Thyroid gland (tissue), 4 donors: ENCODE data around the gene SLC6A7. TPM values are rescaled to one million over a fixed set of nuclear protein-coding genes. Genes with fewer than 3 reads are reported as not detected.
A peak's percentile ranks its signal among the peaks of the same experiment; 100 is the strongest.

ENCODE experiments used
- DNase-seq, 2 donors: peaks; one replicate each; pipeline ENCODE4 v3.0.0-alpha.2; 2019
- H3K27ac ChIP-seq, 3 donors: fragments of 200-600 bp; sonication (generic); 1 replicate in 2 of 3; 2 replicates in 1 of 3; pipeline ENCODE4 v1.5.1; 2016 to 2019; ENCODE audit warnings: mild to moderate bottlenecking in 1 of 3, moderate library complexity in 1 of 3
- H3K27me3 ChIP-seq: fragments of 200-600 bp; sonication (generic); one replicate; pipeline ENCODE4 v1.5.1; 2019
- H3K36me3 ChIP-seq, 2 donors: fragments of 200-600 bp; sonication (generic); one replicate each; pipeline ENCODE4 v1.5.1; 2016 to 2019
- H3K4me1 ChIP-seq, 2 donors: fragments of 200-600 bp; sonication (generic); one replicate each; pipeline ENCODE4 v1.5.1; 2017 to 2019
- H3K4me3 ChIP-seq, 3 donors: fragments of 200-600 bp; sonication (generic); replicated peaks in 1 of 3; 1 replicate in 2 of 3; 2 replicates in 1 of 3; pipeline ENCODE4 v1.5.1; 2016; ENCODE audit warnings: mild to moderate bottlenecking in 1 of 3
- H3K9me3 ChIP-seq: fragments of 200-600 bp; sonication (generic); one replicate; pipeline ENCODE4 v1.5.1; 2017
- CTCF ChIP-seq, 6 experiments: fragments of 200-600 bp in 3 of 6; fragments of 450-650 bp in 3 of 6; sonication (generic) in 3 of 6; IDR thresholded peaks; one replicate each; pipeline ENCODE4 v1.5.1; 2016 to 2019; ENCODE audit warnings: antibody characterized with exemption in 6 of 6, mild to moderate bottlenecking in 2 of 6, inconsistent platforms in 1 of 6, moderate library complexity in 1 of 6
- POLR2A ChIP-seq, 2 donors: fragments of 450-650 bp; IDR thresholded peaks; one replicate each; pipeline ENCODE4 v1.6.1; 2017; ENCODE audit warnings: antibody characterized with exemption in 2 of 2, mild to moderate bottlenecking in 2 of 2, moderate library complexity in 1 of 2
- WGBS, 2 donors: methylation state at CpG; one replicate each; pipeline ENCODE4 v1.1.5; 2017; 5-methylcytosine and 5-hydroxymethylcytosine counted together
- intact Hi-C: fragments of 100-400 bp; cut with DNase I; formaldehyde crosslinking; loops from one replicate; pipeline ENCODE4 v1.15.1; 2023
- total RNA-seq, 4 donors: library from RNA; depleted of rRNA; stranded (reverse); fragments of >200 nt; gene quantifications; one replicate each; pipeline ENCODE4 v1.2.3, GENCODE V29; 2016

SLC6A7 gene
- total RNA-seq, 4 donors from 2014 or later, result not detected

- TF ChIP-seq CTCF (IDR thresholded peaks at IDR 0.05), result peak; percentile 75 to 96 (median 83)
- TF ChIP-seq POLR2A (IDR thresholded peaks at IDR 0.05), result no peak
- peaks cover 0 to 6% of the 10 kb centered on the region in 2 donors for H3K4me1 ChIP-seq
- WGBS, 2 donors, result 32 to 34% methylated on average over 14 of the region's 14 CpGs
Observed at GRCh38 chr5:150161242-150162141, 28.4 kb upstream of the SLC6A7 start.

GRCh38 chr5:150162142-150162513 is 27.7 kb upstream of the SLC6A7 start:
- TF ChIP-seq CTCF (IDR thresholded peaks at IDR 0.05), result no peak
- no peak for TF ChIP-seq POLR2A (IDR thresholded peaks at IDR 0.05)

More at GRCh38 chr5:150161242-150162141, 28.4 kb upstream of the SLC6A7 start:
- Histone ChIP-seq H3K27me3 (no peaks in the 10 kb centered on the region), H3K36me3 (no peaks in the 10 kb centered on the region), H3K27ac (peak overlapping the region in 1 of 3 donors; percentile 73), H3K4me3 (no peak overlapping the region), H3K9me3 (no peaks in the 10 kb centered on the region)
- peak; percentile 66 to 74 for DNase-seq
- intact Hi-C loops, result loop anchor here (2.0 kb wide), 1 partner anchor 55 kb away; no protein-coding TSS in a partner anchor

GRCh38 chr5:150163035-150163434 is 26.8 kb upstream of the SLC6A7 start:
- no peak for DNase-seq
- TF ChIP-seq POLR2A (IDR thresholded peaks at IDR 0.05) (no peak), CTCF (IDR thresholded peaks at IDR 0.05) (no peak)
- 64 to 69% methylated on average over 3 of the region's 3 CpGs for WGBS, 2 donors
- peaks cover 3% of the 10 kb centered on the region for H3K27me3 ChIP-seq
- H3K27ac ChIP-seq, result peak overlapping the region in 2 of 3 donors; percentile 38 to 49
- intact Hi-C loops, result loop anchor here (2.0 kb wide), 1 partner anchor 54 kb away; no protein-coding TSS in a partner anchor
- H3K36me3 ChIP-seq, result no peaks in the 10 kb centered on the region
- no peak overlapping the region for H3K4me3 ChIP-seq
- peaks cover 0 to 16% of the 10 kb centered on the region in 2 donors for H3K4me1 ChIP-seq
- no peaks in the 10 kb centered on the region for H3K9me3 ChIP-seq

More at GRCh38 chr5:150162142-150162513, 27.7 kb upstream of the SLC6A7 start:
- no peaks in the 10 kb centered on the region for H3K9me3 ChIP-seq
- no peaks in the 10 kb centered on the region for H3K27me3 ChIP-seq
- H3K36me3 ChIP-seq, result no peaks in the 10 kb centered on the region
- peaks cover 0 to 12% of the 10 kb centered on the region in 2 donors for H3K4me1 ChIP-seq
- intact Hi-C loops, result loop anchor here (2.0 kb wide), 1 partner anchor 55 kb away; no protein-coding TSS in a partner anchor
- 87 to 92% methylated on average over 3 of the region's 3 CpGs for WGBS, 2 donors
- no peak for DNase-seq
- no peak overlapping the region for H3K27ac ChIP-seq
- H3K4me3 ChIP-seq, result no peak overlapping the region

DNA sequence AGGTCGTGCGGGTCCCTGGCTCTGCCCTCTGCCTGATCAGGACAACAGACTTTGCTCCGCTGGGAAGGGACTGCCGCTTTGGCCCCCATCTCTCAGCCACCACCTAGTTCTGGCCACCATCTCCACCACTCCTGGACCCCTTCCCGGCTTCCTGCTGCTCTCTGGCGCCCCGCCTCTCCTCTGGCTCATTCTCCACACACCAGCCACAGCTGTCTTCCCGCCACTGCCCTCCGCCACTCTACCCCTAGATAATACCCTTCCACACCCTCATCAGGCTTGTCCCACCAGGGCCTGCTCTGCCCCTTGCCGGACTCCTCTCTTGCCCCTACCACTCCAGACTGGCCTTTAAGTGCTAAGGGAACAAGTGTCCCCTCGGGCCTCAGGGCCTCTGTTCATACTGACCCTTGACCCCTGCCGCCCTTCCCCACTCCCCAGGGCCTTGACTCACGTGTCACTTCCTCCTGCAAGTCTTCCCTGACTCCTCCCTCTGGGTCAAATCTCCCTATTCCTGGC is 26.3 kb upstream of the SLC6A7 start:
- WGBS, 2 donors, result 60 to 67% methylated on average over 13 of the region's 13 CpGs

More for the DNA sequence above, 26.3 kb upstream of the SLC6A7 start:
- peaks cover 3% of the 10 kb centered on the region for H3K27me3 ChIP-seq
- H3K4me3 ChIP-seq, result no peak overlapping the region
- no peaks in the 10 kb centered on the region for H3K36me3 ChIP-seq
- H3K27ac ChIP-seq, result peak overlapping the region in 2 of 3 donors; percentile 38 to 49
- H3K4me1 ChIP-seq, result peaks cover 0 to 16% of the 10 kb centered on the region in 2 donors
- intact Hi-C loops, result loop anchor here (2.0 kb wide), 1 partner anchor 53 kb away; no protein-coding TSS in a partner anchor
- H3K9me3 ChIP-seq, result no peaks in the 10 kb centered on the region
- no peak for TF ChIP-seq CTCF (IDR thresholded peaks at IDR 0.05)
- no peak for TF ChIP-seq POLR2A (IDR thresholded peaks at IDR 0.05)
- peak; percentile 23 to 24 for DNase-seq
